CD4-positive, alpha-beta T cell treated with Interleukin-21 for 1 hour (primary cell): Measurements from ENCODE around the gene LCE1A.

Source experiments
- DNase-seq: peaks from one replicate; pipeline ENCODE4 v3.0.0-alpha.2; 2020

Gene LCE1A

DNA sequence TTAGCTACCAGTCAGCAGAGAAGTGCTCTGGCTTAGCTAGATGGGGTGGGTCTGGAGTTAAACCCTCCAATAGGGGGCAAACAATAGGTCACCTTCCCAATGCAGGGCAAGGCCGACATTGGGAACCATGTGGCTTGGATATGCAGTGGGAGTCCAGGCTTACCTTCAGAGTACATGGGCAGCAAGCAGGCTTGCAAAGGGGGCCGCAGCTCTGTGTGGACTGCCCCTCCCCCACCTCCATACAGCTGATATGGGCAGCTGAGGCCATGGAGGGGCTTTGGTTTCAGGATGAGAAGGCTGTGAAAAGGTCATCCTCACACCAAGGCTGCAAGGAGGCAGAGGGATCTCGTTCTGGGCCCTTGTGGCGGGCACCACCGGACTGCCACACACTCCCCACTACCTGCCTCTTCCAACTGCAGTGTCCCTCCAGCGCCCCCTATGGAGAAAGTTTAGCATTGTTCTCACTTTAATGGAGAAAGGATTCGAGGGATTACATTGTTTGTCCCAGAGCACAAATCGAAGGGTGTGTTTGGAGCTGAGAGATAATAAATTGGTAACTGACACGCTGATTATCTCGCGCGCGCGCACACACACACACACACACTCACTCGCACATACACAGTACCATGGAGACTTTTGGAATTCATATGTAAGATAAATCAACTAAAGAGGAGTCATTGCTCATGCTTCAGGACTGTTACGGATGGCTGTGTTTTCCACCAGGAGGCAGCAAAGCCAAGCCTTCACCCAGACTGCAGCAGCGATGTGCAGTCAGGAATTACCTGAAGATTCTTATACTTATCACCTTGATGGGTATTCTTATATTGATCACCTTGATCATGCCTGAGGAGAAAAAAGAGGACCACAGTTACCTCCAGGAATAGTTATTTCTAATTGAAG is 43.8 kb downstream of the LCE1A start:
- DNase-seq: no peak

DNA sequence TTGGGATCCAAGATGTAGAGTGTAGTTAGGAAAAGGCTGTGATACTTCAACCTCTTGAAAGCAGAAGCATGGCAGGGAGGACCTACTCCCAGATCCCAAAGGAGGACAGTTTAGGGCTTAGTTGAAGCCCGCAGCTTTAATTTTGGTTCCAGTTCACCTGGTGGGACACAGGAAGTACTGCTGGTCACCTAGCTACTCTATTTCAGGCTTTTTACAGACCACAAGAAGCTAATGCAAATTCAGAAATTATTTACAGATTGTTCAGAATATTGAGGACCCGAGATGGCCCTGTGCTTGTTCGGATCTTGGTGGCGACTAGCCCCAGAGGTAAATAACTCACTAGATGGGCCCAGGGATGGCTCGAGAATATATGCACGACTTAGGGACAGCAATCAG is 44.5 kb downstream of the LCE1A start:
- no peak for DNase-seq

DNA sequence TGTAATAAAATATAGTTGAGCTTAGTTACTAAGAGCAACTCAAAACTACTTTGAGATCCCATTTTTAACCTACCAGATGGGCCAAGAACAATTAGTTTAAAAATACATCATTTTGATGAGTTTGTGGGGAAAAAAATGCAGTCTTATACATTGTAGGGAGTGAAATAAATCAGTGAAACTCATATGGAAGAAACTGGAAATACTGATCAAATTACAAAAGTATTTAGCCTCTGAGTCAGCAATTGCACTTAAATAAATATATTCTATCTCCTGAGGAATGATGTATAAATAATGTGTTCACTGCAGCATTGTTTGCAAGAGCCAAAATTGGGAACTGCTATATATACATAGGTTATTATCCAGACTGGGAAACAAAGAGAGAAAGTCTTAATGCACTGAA is 46.2 kb downstream of the LCE1A start:
- DNase-seq: no peak

DNA sequence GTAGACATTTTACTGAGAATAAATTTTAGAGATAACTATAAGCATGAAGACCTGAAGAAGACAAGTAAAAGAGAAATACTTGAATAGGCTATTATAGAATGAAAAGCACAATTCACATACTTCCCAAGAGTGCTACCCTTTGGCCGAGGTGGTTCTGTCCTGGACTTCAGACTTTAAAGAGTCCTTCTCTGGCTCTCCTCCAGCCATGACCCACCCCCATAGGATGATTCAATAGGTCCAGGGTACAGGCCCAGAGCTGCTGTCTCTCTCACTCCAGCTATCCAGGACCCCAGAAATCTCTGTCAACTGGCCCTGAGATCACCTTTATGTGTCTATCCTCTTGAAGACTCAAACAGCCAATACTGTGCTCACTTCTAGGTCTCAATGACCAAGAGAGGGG is 49.6 kb downstream of the LCE1A start:
- DNase-seq: no peak
